ENCODE data around the gene NCOA6.

GRCh38 chr20:34843421-34843820 lies 18.0 kb upstream of the NCOA6 start:
- TF ChIP-seq CTCF (conservative IDR thresholded peaks at IDR 0.05; ENCODE audit: low read depth, low read length) (no peak), EZH2 (IDR thresholded peaks at IDR 0.05; ENCODE audit: low read length, unreplicated experiment) (no peak)

Data from PC-3 (cell line).